H1 (cell line): ENCODE measurements around the gene UBE2O.

Source experiments
- EZH2 ChIP-seq: fragments of 200-600 bp; sonication (generic); IDR thresholded peaks from 2 replicates; pipeline ENCODE4 v1.7.1; 2012; ENCODE audit warnings: low read depth, mild to moderate bottlenecking, moderate library complexity, low read length, inconsistent platforms; ENCODE audit not compliant: severe bottlenecking
- POLR2AphosphoS5 ChIP-seq: IDR thresholded peaks from 2 replicates; pipeline ENCODE4 v1.6.1; 2011; ENCODE audit warnings: low read depth, low read length

GRCh38 chr17:76379646-76380376, 73.1 kb downstream of the UBE2O start:
- TF ChIP-seq EZH2: no peak
- TF ChIP-seq POLR2AphosphoS5: no peak
